RWPE1 (cell line): ENCODE results near the gene LAMA4.

Experiments used
- CTCF ChIA-PET: fragments of 350-600 bp; sonication (Branson Sonifier 250); formaldehyde crosslinking; extraction: SDS; loops from one replicate; lab custom pipeline; 2021; lab: Yijun Ruan, JAX
- POLR2A ChIA-PET: fragments of 400-600 bp; formaldehyde crosslinking; extraction: SDS; loops from one replicate; lab custom pipeline; 2020; ENCODE audit warnings: antibody characterized with exemption; ENCODE audit not compliant: low non-redundant PET; lab: Yijun Ruan, JAX
- DNase-seq: peaks from one replicate; pipeline ENCODE4 v3.0.0; 2012; ENCODE audit warnings: low spot score
- H3K27ac ChIP-seq: fragments of 450-650 bp; 2 replicates; pipeline ENCODE4 v1.5.1; 2017
- CTCF ChIP-seq: fragments of 450-650 bp; conservative IDR thresholded peaks from 2 replicates; pipeline ENCODE4 v1.5.1; 2017; ENCODE audit warnings: low read depth, mild to moderate bottlenecking

LAMA4 gene

DNA sequence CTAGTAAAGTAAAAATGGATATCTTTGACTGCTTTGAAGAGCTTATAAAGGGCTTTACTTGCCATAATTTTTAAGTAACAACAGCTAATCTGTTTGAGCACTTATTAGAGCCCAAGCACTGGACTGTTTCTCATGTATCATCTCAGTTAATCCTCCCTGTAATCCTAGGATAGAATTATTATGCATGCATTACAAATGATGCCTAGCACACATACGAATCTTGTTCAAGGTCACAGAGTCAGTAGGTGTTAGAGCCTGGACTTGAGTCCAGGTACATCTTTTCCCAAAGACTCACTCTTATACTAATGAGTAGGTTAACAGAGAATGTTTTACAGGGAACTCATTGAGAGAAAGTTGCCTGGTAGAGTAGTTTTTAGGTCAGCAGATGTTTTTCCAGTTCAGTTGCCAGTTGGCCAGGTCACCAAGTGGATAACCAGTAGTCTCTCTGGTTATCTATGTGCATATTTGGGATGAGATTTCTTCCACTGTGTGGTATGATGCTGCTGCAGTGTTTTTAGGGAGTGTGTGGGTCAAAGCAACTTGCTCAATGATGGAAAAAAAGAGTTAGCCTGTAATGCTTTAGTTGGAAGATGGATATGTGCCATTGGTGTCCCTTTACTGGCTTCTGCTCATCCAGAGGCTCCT, 32.3 kb upstream of the LAMA4 start:
- ChIA-PET CTCF (interaction anchor here (1.1 kb wide), 1 partner anchor 58 kb away, joined by 3 read pairs; no protein-coding TSS in a partner anchor), POLR2A (no interaction called here)
- no peak for TF ChIP-seq CTCF
- DNase-seq: no peak
- no peak overlapping the region for H3K27ac ChIP-seq

- no peak for DNase-seq
- no peak for TF ChIP-seq CTCF
- POLR2A ChIA-PET: no interaction called here
- CTCF ChIA-PET: interaction anchor here (1.1 kb wide), 1 partner anchor 57 kb away, joined by 3 read pairs; no protein-coding TSS in a partner anchor
- H3K27ac ChIP-seq: no peak overlapping the region
Measured at GRCh38 chr6:112286010-112286409, 31.6 kb upstream of the LAMA4 start.

DNA sequence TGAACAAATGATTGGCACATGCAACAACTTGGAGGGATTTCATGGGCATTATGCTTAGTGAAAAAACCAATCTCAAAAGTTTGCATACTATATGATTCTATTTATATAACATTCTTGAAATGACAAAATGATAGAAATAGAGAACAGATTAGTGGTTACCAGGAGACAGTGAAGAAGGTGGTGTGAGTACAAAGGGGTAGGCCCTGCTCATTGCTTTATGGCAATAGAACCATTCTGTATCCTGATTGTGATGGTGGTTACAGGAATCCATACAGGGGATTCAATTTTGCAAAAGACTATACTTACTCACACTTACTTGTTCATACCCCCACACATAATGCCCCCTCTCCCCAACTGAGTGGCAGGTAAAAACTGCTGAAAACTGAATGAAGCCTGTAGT, 30.2 kb upstream of the LAMA4 start:
- TF ChIP-seq CTCF: no peak
- CTCF ChIA-PET: no interaction called here
- POLR2A ChIA-PET: no interaction called here
- no peak overlapping the region for H3K27ac ChIP-seq
- DNase-seq: no peak

DNA sequence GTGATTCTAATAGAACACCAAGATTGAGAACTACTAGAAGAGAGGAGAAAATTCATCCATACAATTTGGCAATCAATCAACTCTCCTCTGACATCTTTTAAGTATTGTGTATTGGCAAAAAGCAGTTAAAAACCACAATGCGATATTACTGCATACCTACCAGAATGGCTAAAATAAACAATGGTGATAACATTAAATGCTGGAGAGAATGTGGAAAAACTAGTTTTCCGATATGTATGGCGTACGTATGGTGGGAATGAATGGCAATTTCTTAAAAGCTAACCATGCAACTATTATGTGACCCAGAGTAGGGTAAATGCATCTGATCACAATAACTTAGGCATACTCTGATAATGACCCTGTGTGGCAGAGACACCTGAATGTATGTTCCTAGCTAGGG, 29.3 kb upstream of the LAMA4 start:
- no peak for DNase-seq
- ChIA-PET POLR2A (no interaction called here), CTCF (no interaction called here)
- no peak for TF ChIP-seq CTCF
- no peak overlapping the region for H3K27ac ChIP-seq

DNA sequence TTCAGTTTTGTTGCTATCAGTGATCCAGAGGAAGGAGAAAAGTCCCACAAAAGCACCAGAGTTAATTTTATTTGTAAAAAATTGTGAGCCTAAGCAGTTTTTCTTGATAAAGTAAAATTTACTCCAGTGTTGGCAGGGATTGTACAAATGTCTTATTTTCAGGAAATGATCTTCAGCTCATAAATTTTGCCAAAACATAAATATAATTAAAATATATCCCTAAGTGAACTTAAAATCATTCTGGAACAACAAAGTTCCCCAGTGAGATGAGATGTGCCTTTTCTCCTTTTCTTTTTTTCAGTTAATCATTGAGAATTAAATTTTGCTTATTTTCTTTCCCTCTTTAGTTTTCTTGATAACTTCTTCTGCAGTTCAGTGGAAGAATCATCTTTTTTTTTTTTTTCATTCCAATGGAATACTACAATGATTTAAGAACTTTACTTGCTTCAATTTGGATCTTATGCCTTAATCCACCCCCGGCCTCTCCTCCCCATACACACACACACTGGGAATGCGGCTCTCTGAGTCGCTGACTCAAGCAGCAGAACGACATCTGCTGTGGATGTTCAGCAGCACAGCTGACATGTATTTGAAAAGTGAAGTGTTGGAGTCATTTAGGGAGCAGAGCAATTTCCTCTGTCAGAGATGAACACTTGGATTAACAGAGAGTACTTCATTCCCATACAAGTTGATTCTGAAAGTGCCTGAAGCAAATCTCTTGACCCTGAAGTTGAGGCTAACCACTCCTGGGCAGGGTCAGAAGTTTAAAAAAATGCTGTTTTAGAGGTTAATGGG, 27.7 kb upstream of the LAMA4 start:
- POLR2A ChIA-PET: no interaction called here
- no peak overlapping the region for H3K27ac ChIP-seq
- TF ChIP-seq CTCF: no peak
- CTCF ChIA-PET: interaction anchor here (0.6 to 2.9 kb wide), 6 partner anchors 22 to 1013 kb away, joined by 3 to 17 read pairs (median 4); no protein-coding TSS in a partner anchor
- DNase-seq: peak; percentile 62

DNA sequence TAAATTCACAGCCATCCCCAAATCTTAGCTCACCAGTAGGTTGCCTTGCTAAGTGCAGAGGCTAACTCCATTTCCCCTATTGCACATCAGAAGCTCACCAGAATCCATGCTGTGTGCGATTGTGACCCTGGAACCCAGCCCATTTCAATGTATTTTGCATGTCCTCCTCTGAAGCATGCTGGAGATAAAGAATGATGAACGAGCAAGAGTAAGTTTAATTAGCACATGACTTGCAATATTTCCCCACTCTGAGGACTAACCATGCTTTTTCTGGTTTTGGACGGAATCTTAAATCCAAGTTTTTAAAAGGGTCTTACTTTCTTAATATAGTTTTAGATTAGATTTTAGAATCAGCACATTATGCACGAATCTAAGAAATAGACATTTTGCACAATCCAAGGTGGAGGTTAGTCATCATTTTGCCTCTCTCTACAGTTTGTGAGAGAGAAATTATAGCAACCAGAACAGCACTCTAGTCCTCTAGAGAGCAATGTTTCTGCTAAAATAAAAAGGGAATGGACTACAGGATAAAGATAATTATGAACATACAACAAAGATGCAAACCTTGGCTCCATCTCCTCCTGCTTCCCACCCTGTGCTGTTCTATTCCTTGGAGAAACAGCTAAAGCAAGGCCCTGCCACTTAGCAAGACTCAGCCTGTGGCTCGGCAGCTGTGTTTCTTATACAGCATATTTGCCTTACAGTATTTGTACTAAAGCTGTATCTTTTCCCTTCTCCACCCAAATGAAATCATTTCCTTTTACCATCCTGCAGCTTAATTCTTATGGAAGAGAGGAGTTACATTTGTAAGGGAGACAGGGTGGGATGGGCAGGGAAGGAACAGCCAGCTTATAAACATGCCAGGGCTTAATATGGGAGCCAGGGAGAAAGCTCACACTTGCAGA, 24.9 kb upstream of the LAMA4 start:
- POLR2A ChIA-PET: no interaction called here
- no peak for DNase-seq
- CTCF ChIA-PET: interaction anchor here (0.7 to 2.3 kb wide), 2 partner anchors 99 to 116 kb away, joined by 4 to 9 read pairs; no protein-coding TSS in a partner anchor
- H3K27ac ChIP-seq: peak overlapping the region; percentile 65; the same call in 1 of the 2 replicates
- no peak for TF ChIP-seq CTCF
